Right atrium auricular region (tissue), 2 donors: ENCODE results near the gene ASXL3. TPM values are rescaled to one million over a fixed set of nuclear protein-coding genes. Genes with fewer than 3 reads are reported as not detected.

ENCODE experiments used
- DNase-seq: peaks from one replicate; pipeline ENCODE4 v3.0.0-alpha.2; 2019; ENCODE audit warnings: low spot score
- H3K27ac ChIP-seq, 2 donors: fragments of 200-600 bp; sonication (generic); 1 replicate in 1 of 2; 2 replicates in 1 of 2; pipeline ENCODE4 v1.5.1; 2016 to 2019
- H3K27me3 ChIP-seq, 2 donors: fragments of 200-600 bp; sonication (generic); one replicate each; pipeline versions ENCODE4 v1.5.1 to v1.6.0; 2017 to 2019
- H3K36me3 ChIP-seq: fragments of 200-600 bp; sonication (generic); one replicate; pipeline ENCODE4 v1.5.1; 2016
- H3K4me1 ChIP-seq, 2 donors: fragments of 200-600 bp; sonication (generic); one replicate each; pipeline versions ENCODE4 v1.5.1 to v1.6.0; 2017 to 2019
- H3K4me3 ChIP-seq, 2 donors: fragments of 200-600 bp; sonication (generic); 1 replicate in 1 of 2; 2 replicates in 1 of 2; pipeline ENCODE4 v1.5.1; 2017 to 2019; ENCODE audit warnings: mild to moderate bottlenecking in 1 of 2, moderate library complexity in 1 of 2
- H3K9me3 ChIP-seq, 2 donors: fragments of 200-600 bp; sonication (generic); one replicate each; pipeline ENCODE4 v1.5.1; 2019
- CTCF ChIP-seq, 2 donors: fragments of 200-600 bp; sonication (generic); IDR thresholded peaks; one replicate each; pipeline ENCODE4 v1.5.1; 2019; ENCODE audit warnings: antibody characterized with exemption in 2 of 2
- total RNA-seq, 2 donors: library from RNA; depleted of rRNA; stranded (reverse); fragments of >200 nt; gene quantifications; one replicate each; pipeline ENCODE4 v1.1.0, GENCODE V29; 2016

Gene ASXL3
- total RNA-seq, 2 donors from 2014 or later: 2.6 to 4.8 TPM

GRCh38 chr18:33717339-33717738 lies 139.3 kb downstream of the ASXL3 start:
- DNase-seq: no peak
- H3K9me3 ChIP-seq: no peaks in the 10 kb centered on the region
- no peak for TF ChIP-seq CTCF (IDR thresholded peaks at IDR 0.05)
- H3K36me3 ChIP-seq: no peaks in the 10 kb centered on the region
- H3K4me3 ChIP-seq: no peak overlapping the region
- H3K27me3 ChIP-seq: no peaks in the 10 kb centered on the region
- H3K27ac ChIP-seq: no peak overlapping the region
- no peaks in the 10 kb centered on the region for H3K4me1 ChIP-seq

- no peak for TF ChIP-seq CTCF (IDR thresholded peaks at IDR 0.05)
- Histone ChIP-seq H3K27ac (no peak overlapping the region), H3K36me3 (no peaks in the 10 kb centered on the region), H3K9me3 (no peaks in the 10 kb centered on the region), H3K4me1 (no peaks in the 10 kb centered on the region), H3K27me3 (no peaks in the 10 kb centered on the region), H3K4me3 (no peak overlapping the region)
- no peak for DNase-seq
Measured at GRCh38 chr18:33720133-33720532, 142.1 kb downstream of the ASXL3 start.

GRCh38 chr18:33729556-33729955 lies 151.5 kb downstream of the ASXL3 start:
- H3K36me3 ChIP-seq: no peaks in the 10 kb centered on the region
- no peaks in the 10 kb centered on the region for H3K4me1 ChIP-seq
- no peak for TF ChIP-seq CTCF (IDR thresholded peaks at IDR 0.05)
- H3K9me3 ChIP-seq: no peaks in the 10 kb centered on the region
- no peak for DNase-seq
- H3K4me3 ChIP-seq: no peak overlapping the region
- H3K27ac ChIP-seq: no peak overlapping the region
- H3K27me3 ChIP-seq: no peaks in the 10 kb centered on the region

- no peak overlapping the region for H3K4me3 ChIP-seq
- no peaks in the 10 kb centered on the region for H3K4me1 ChIP-seq
- H3K27me3 ChIP-seq: no peaks in the 10 kb centered on the region
- H3K27ac ChIP-seq: no peak overlapping the region
- H3K36me3 ChIP-seq: no peaks in the 10 kb centered on the region
- H3K9me3 ChIP-seq: no peaks in the 10 kb centered on the region
- no peak for DNase-seq
- TF ChIP-seq CTCF (IDR thresholded peaks at IDR 0.05): no peak
Measured at GRCh38 chr18:33733376-33733775, 155.4 kb downstream of the ASXL3 start.

GRCh38 chr18:33735428-33735827 lies 157.4 kb downstream of the ASXL3 start:
- Histone ChIP-seq H3K4me3 (no peak overlapping the region), H3K36me3 (peaks cover 14% of the 10 kb centered on the region), H3K27ac (no peak overlapping the region), H3K27me3 (no peaks in the 10 kb centered on the region), H3K4me1 (no peaks in the 10 kb centered on the region), H3K9me3 (no peaks in the 10 kb centered on the region)
- no peak for DNase-seq
- no peak for TF ChIP-seq CTCF (IDR thresholded peaks at IDR 0.05)

- no peaks in the 10 kb centered on the region for H3K9me3 ChIP-seq
- no peaks in the 10 kb centered on the region for H3K4me1 ChIP-seq
- no peaks in the 10 kb centered on the region for H3K27me3 ChIP-seq
- H3K27ac ChIP-seq: no peak overlapping the region
- H3K4me3 ChIP-seq: no peak overlapping the region
- no peak for DNase-seq
- peaks cover 26% of the 10 kb centered on the region for H3K36me3 ChIP-seq
- no peak for TF ChIP-seq CTCF (IDR thresholded peaks at IDR 0.05)
Measured at GRCh38 chr18:33741760-33742159, 163.7 kb downstream of the ASXL3 start.
